Measurements from ENCODE around the gene CYP19A1. TPM values are rescaled to one million over a fixed set of nuclear protein-coding genes. Genes with fewer than 3 reads are reported as not detected.

Gene CYP19A1
- total and polyA plus RNA-seq, 8 donors = 0.18 to 2.7 (median 0.35) TPM; not detected in 5

DNA sequence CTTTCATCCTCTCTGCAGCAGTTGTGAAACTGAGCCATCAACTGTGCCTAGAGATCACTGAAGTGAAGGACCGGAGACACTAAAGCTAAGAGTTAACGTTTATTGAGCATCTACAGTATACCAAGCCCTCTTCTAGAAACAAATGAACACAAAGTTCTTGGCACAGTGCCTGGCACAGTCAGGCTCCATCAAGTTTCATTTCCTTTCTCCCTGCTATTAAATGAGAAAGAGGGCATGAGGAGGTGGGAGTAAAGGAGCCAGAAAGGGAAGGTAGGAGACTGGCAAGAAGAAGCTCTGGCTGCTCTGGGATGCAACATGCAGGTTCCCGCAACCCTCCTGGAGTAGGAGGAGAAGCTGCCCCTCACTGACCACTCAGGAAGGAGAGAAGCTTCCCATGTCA is 30.6 kb downstream of the CYP19A1 start:
- Histone ChIP-seq H3K9me3 (no peaks in the 10 kb centered on the region), H3K4me1 (peaks cover 0 to 7% (median 3%) of the 10 kb centered on the region in 4 donors), H3K27me3 (peaks cover 0 to 5% (median 0%) of the 10 kb centered on the region in 3 donors), H3K27ac (no peak overlapping the region), H3K4me3 (no peak overlapping the region), H3K36me3 (no peaks in the 10 kb centered on the region)
- intact Hi-C loops (cut with DNase I; ENCODE audit: low total_unique reads) = no loop called here
- 74 to 87% (median 82%) methylated on average over 3 of the region's 3 CpGs for WGBS, 5 donors
- TF ChIP-seq, protein P1, sequence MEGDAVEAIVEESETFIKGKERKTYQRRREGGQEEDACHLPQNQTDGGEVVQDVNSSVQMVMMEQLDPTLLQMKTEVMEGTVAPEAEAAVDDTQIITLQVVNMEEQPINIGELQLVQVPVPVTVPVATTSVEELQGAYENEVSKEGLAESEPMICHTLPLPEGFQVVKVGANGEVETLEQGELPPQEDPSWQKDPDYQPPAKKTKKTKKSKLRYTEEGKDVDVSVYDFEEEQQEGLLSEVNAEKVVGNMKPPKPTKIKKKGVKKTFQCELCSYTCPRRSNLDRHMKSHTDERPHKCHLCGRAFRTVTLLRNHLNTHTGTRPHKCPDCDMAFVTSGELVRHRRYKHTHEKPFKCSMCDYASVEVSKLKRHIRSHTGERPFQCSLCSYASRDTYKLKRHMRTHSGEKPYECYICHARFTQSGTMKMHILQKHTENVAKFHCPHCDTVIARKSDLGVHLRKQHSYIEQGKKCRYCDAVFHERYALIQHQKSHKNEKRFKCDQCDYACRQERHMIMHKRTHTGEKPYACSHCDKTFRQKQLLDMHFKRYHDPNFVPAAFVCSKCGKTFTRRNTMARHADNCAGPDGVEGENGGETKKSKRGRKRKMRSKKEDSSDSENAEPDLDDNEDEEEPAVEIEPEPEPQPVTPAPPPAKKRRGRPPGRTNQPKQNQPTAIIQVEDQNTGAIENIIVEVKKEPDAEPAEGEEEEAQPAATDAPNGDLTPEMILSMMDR (IDR thresholded peaks at IDR 0.05) = no peak
- no peak for DNase-seq

GRCh38 chr15:51307325-51307724 is 31.1 kb downstream of the CYP19A1 start:
- Histone ChIP-seq H3K4me3 (no peak overlapping the region), H3K27ac (no peak overlapping the region), H3K9me3 (no peaks in the 10 kb centered on the region), H3K4me1 (peaks cover 0 to 7% (median 2%) of the 10 kb centered on the region in 4 donors), H3K27me3 (peaks cover 0 to 5% (median 0%) of the 10 kb centered on the region in 3 donors), H3K36me3 (no peaks in the 10 kb centered on the region)
- TF ChIP-seq POLR2A (IDR thresholded peaks at IDR 0.05) (no peak), POLR2AphosphoS5 (IDR thresholded peaks at IDR 0.05) (no peak), EP300 (IDR thresholded peaks at IDR 0.05) (no peak)
- TF ChIP-seq, protein P1 (IDR thresholded peaks at IDR 0.05) = no peak
- DNase-seq = no peak
- WGBS, 5 donors = 76 to 93% (median 89%) methylated on average over 3 of the region's 3 CpGs
- intact Hi-C loops (cut with DNase I; ENCODE audit: low total_unique reads) = no loop called here

DNA sequence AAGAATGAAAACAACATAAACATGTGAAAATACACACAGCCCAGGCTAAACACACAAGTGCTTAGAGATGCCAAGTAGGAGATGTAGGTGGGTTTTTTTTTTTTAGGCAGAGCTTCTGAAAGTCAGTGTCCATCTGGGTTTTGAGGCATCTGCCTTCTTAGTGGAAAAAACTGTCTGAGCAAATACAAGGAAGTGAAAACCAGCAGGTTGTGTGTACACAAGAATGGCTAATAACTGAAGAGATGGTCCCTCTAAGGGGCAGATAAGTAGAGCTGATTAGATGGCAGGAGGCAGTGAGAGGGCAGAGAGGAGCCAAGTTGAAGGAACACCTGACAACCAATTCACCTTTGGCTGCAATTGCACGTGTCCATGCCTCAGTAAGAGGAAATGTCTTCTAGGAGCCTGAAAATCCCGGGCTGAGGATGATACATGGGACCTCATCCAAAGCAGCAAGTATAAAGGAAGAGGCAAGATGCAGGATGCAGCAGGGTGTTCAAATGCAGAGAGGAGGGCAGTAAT is 34.9 kb downstream of the CYP19A1 start:
- Histone ChIP-seq H3K4me3 (no peak overlapping the region), H3K9me3 (no peaks in the 10 kb centered on the region), H3K27ac (no peak overlapping the region), H3K4me1 (peaks cover 0 to 20% (median 5%) of the 10 kb centered on the region in 4 donors), H3K27me3 (no peaks in the 10 kb centered on the region), H3K36me3 (no peaks in the 10 kb centered on the region)
- TF ChIP-seq, protein P1 (IDR thresholded peaks at IDR 0.05) = no peak
- TF ChIP-seq POLR2AphosphoS5 (IDR thresholded peaks at IDR 0.05) = no peak
- no peak for TF ChIP-seq EP300 (IDR thresholded peaks at IDR 0.05)
- TF ChIP-seq POLR2A (IDR thresholded peaks at IDR 0.05) = no peak
- WGBS, 5 donors = 37 to 57% (median 53%) methylated on average over 2 of the region's 2 CpGs
- DNase-seq = no peak
- intact Hi-C loops (cut with DNase I; ENCODE audit: low total_unique reads) = no loop called here

DNA sequence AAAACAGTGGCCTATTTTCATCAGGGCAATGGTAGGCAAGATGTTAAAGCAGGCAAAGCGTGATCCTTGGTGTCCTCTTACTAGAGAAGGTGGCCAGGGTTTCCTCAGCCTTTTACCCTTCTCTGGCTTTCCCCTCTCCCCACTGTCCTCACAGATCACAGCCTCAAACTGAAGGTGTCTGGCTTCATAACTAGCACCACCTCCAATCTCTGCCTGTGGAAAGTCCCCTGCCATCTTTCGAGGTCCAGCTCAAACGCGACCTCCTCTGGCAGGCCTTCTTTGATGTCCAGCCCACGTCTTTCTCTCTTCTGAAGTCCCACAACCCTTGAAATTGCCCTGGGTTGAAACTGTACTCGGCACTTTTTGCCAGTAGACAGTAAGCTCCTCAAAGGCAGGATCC is 35.9 kb downstream of the CYP19A1 start:
- H3K4me1 ChIP-seq = peaks cover 0 to 19% (median 5%) of the 10 kb centered on the region in 4 donors
- intact Hi-C loops (cut with DNase I; ENCODE audit: low total_unique reads) = no loop called here
- 73 to 89% (median 83%) methylated on average over 6 of the region's 6 CpGs for WGBS, 5 donors
- H3K27ac ChIP-seq = no peak overlapping the region
- DNase-seq = no peak
- H3K27me3 ChIP-seq = no peaks in the 10 kb centered on the region
- no peaks in the 10 kb centered on the region for H3K36me3 ChIP-seq
- TF ChIP-seq POLR2A (IDR thresholded peaks at IDR 0.05) (no peak), EP300 (IDR thresholded peaks at IDR 0.05) (no peak), POLR2AphosphoS5 (IDR thresholded peaks at IDR 0.05) (no peak)
- TF ChIP-seq, protein P1 (IDR thresholded peaks at IDR 0.05) = no peak
- no peak overlapping the region for H3K4me3 ChIP-seq
- no peaks in the 10 kb centered on the region for H3K9me3 ChIP-seq
